ENCODE results near the gene ITGB2. TPM values are rescaled to one million over a fixed set of nuclear protein-coding genes. Genes with fewer than 3 reads are reported as not detected.

Gene ITGB2
- total RNA-seq, 6 experiments from 2014 or later: 12.9 to 61.8 (median 36.6) TPM

DNA sequence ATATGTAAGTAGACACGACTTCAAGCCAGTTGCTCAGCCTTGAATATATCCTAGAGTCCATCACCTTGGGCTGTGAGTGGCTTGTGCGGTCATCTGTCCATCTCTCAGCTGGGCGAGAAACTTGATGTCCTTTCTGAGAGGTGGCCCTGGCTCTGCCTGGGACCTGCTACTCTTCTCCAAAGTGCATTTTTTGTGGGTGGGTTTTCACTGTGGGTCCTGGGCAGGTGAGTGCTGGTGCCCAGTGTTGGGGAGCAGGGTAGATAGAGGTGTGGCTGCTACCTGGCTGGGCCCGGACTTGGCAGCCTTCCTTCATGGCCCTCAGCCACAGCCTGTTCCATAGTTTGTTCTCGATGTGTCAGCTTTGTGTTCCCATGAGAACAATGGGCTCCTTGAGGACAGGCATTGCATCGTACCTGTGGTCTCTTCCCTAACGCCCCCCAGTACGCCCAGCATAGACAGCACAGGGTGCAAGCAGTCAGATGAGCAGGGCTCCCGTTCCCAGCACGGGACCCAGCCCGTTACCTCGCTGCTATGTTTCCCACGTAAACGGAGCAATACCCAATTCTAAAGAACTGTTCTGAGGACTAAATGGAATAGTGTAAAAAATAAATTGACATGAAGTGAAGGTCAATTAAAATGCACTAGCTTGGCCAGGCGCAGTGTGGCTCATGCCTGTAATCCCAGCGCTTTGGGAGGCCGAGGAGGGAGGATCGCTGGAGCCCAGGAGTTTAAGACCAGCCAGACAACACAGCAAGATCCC lies 18.3 kb upstream of the ITGB2 start:
- peaks cover 0 to 4% (median under 1%) of the 10 kb centered on the region in 4 donors for H3K36me3 ChIP-seq
- intact Hi-C loops (cut with DNase I): loop anchor here in 1 of 2 donors (10.0 kb wide), 1 partner anchor 124 kb away; the partner anchor contains the start of gene SUMO3
- peaks cover 0 to 22% (median 10%) of the 10 kb centered on the region in 4 donors for H3K4me1 ChIP-seq
- WGBS (ENCODE audit: insufficient coverage, low coverage, low lambda C conversion rate, missing lambda C conversion rate): 68% methylated on average over 15 of the region's 18 CpGs
- TF ChIP-seq, protein P1, sequence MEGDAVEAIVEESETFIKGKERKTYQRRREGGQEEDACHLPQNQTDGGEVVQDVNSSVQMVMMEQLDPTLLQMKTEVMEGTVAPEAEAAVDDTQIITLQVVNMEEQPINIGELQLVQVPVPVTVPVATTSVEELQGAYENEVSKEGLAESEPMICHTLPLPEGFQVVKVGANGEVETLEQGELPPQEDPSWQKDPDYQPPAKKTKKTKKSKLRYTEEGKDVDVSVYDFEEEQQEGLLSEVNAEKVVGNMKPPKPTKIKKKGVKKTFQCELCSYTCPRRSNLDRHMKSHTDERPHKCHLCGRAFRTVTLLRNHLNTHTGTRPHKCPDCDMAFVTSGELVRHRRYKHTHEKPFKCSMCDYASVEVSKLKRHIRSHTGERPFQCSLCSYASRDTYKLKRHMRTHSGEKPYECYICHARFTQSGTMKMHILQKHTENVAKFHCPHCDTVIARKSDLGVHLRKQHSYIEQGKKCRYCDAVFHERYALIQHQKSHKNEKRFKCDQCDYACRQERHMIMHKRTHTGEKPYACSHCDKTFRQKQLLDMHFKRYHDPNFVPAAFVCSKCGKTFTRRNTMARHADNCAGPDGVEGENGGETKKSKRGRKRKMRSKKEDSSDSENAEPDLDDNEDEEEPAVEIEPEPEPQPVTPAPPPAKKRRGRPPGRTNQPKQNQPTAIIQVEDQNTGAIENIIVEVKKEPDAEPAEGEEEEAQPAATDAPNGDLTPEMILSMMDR (IDR thresholded peaks at IDR 0.05): no peak
- TF ChIP-seq POLR2A (IDR thresholded peaks at IDR 0.05): no peak
- DNase-seq (peak in 1 of 3 donors; percentile 44), ATAC-seq (peak in 3 of 4 donors; percentile 9 to 23 (median 10))
- no peaks in the 10 kb centered on the region for H3K9me3 ChIP-seq
- no peaks in the 10 kb centered on the region for H3K27me3 ChIP-seq
- H3K27ac ChIP-seq: peak overlapping the region in 2 of 3 donors; percentile 4 to 43
- H3K4me3 ChIP-seq: peak overlapping the region; percentile 84 to 89 (median 87)

DNA sequence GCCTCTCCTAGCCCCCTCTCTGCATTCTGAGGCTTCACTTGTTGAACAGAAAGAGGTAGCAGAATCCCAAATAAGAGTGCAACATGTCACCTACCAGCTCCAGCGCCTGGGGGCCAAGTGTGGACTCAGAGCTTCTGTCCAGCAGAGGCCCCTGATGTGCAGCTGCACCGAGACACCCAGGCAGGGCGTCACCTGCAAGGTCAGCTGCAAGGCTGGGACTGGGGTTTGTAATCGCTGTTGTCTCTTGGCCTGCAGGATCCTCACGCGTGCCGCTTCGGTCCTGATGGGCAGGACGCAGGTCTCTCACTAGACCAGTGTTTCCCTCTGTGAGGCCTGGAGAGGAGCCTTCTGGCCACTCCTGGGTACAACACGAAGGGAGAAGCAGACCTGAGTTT lies 14.8 kb upstream of the ITGB2 start:
- no peak overlapping the region for H3K27ac ChIP-seq
- TF ChIP-seq, protein P1 (IDR thresholded peaks at IDR 0.05): no peak
- TF ChIP-seq POLR2A (IDR thresholded peaks at IDR 0.05): no peak
- peak in 1 of 3 donors; percentile 40 for DNase-seq
- no peaks in the 10 kb centered on the region for H3K9me3 ChIP-seq
- H3K4me1 ChIP-seq: peaks cover 0 to 30% (median 15%) of the 10 kb centered on the region in 4 donors
- ATAC-seq: no peak
- H3K27me3 ChIP-seq: no peaks in the 10 kb centered on the region
- WGBS (ENCODE audit: insufficient coverage, low coverage, low lambda C conversion rate, missing lambda C conversion rate): no CpG with 5 or more reads among the region's 10 CpGs
- intact Hi-C loops (cut with DNase I): loop anchor here in 1 of 2 donors (10.0 kb wide), 1 partner anchor 121 kb away; the partner anchor contains the start of gene SUMO3
- no peak overlapping the region for H3K4me3 ChIP-seq
- no peaks in the 10 kb centered on the region for H3K36me3 ChIP-seq

DNA sequence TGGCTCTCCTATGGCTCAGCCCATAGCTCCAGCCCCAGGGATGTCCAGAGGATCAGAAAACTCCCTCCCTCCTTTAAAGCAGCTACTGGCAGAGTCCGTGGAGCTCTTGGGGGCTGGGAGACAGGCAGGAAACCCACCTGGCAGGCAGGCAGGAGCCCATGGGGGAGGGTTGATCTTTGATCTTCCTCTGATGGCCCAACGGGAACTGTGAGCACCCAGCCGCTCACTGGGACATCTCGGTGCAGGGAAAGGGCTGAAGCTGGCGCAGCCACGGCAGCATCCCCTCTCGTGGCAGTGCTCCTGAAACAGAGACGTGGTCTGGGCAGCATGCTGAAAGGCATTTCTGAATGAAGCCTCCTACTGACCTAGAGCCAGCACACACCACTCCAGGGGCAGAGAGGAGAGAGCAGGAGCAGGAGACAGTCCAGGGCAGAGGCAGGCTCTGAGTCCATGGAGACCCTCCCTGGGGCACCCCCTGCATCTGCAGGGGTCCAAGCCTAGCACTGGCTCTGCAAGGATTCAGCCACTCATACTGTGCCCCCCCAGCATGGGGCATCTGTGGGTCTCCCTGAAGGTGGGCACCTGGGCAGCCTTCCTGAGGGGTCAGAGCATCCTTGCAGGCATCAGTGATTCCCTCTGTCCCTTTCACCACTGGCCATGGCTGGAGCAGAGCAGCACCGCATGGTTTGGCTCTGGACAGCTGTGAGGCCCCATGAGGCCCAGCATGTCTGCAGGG lies 14.3 kb upstream of the ITGB2 start:
- no peak for TF ChIP-seq POLR2A (IDR thresholded peaks at IDR 0.05)
- TF ChIP-seq, protein P1 (IDR thresholded peaks at IDR 0.05): no peak
- H3K4me3 ChIP-seq: no peak overlapping the region
- H3K4me1 ChIP-seq: peaks cover 0 to 28% (median 15%) of the 10 kb centered on the region in 4 donors
- intact Hi-C loops (cut with DNase I): loop anchor here in 1 of 2 donors (5.0 to 10.0 kb wide), 2 partner anchors 43 to 120 kb away; partner anchors contain the start of gene SUMO3
- no peaks in the 10 kb centered on the region for H3K9me3 ChIP-seq
- H3K36me3 ChIP-seq: no peaks in the 10 kb centered on the region
- no peaks in the 10 kb centered on the region for H3K27me3 ChIP-seq
- DNase-seq: peak in 1 of 3 donors; percentile 38
- 67% methylated on average over 4 of the region's 9 CpGs for WGBS (ENCODE audit: insufficient coverage, low coverage, low lambda C conversion rate, missing lambda C conversion rate)
- no peak for ATAC-seq
- no peak overlapping the region for H3K27ac ChIP-seq

DNA sequence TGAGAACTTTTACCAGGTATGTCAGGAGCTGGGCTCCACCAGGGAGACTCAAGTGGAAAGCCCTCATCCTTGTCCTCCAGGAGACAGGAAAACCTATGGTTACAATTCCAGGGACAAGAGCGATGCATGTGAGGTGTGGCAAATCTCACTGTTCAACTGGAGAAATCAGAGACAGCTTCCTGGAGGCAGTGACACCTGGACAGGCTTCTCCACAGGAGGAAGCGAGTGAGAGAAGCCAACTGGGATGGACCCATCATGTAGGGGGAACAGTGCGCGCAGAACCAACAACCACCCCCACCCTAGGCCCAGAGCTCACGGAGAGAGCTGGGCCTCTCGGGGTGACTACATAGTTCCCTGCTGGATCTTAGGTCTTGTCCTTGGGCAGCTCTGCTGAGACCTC lies 13.6 kb upstream of the ITGB2 start:
- DNase-seq: peak in 1 of 3 donors; percentile 12
- Histone ChIP-seq H3K9me3 (no peaks in the 10 kb centered on the region), H3K4me1 (peaks cover 0 to 26% (median 13%) of the 10 kb centered on the region in 4 donors), H3K27ac (no peak overlapping the region), H3K27me3 (no peaks in the 10 kb centered on the region), H3K4me3 (no peak overlapping the region), H3K36me3 (no peaks in the 10 kb centered on the region)
- TF ChIP-seq POLR2A (IDR thresholded peaks at IDR 0.05): no peak
- TF ChIP-seq, protein P1 (IDR thresholded peaks at IDR 0.05): no peak
- no peak for ATAC-seq
- WGBS (ENCODE audit: insufficient coverage, low coverage, low lambda C conversion rate, missing lambda C conversion rate): 100% methylated on average over 3 of the region's 6 CpGs
- intact Hi-C loops (cut with DNase I): loop anchor here in 1 of 2 donors (5.0 to 10.0 kb wide), 2 partner anchors 42 to 119 kb away; partner anchors contain the start of gene SUMO3
